GM23338 (cell line): ENCODE results near the gene CDH4. TPM values are rescaled to one million over a fixed set of nuclear protein-coding genes. Genes with fewer than 3 reads are reported as not detected.

Experiments
- ATAC-seq: fragments of 200-7000 bp; cut with Tn5 transposase; 3 replicates; pipeline ENCODE4 v1.9.1; 2020
- DNase-seq: peaks from one replicate; pipeline ENCODE4 v3.0.0-alpha.2; 2015; ENCODE audit warnings: low spot score
- H2AFZ ChIP-seq: fragments of 200-600 bp; sonication (generic); 2 replicates; pipeline ENCODE4 v1.8.0; 2016; ENCODE audit warnings: antibody characterized with exemption, mild to moderate bottlenecking, moderate library complexity
- H3F3A ChIP-seq: fragments of 200-600 bp; sonication (generic); replicated peaks from 2 replicates; pipeline ENCODE4 v1.8.0; 2017; ENCODE audit warnings: antibody characterized with exemption, mixed run types, low read depth
- H3K27ac ChIP-seq: fragments of 200-600 bp; sonication (generic); 2 replicates; pipeline ENCODE4 v1.6.1; 2016; ENCODE audit warnings: low read depth
- H3K27me3 ChIP-seq: fragments of 200-600 bp; sonication (generic); 2 replicates; pipeline ENCODE4 v1.8.0; 2016; ENCODE audit warnings: mild to moderate bottlenecking, mixed run types, moderate library complexity; ENCODE audit not compliant: insufficient read depth
- H3K36me3 ChIP-seq: fragments of 200-600 bp; sonication (generic); 2 replicates; pipeline ENCODE4 v1.8.0; 2016; ENCODE audit warnings: mild to moderate bottlenecking; ENCODE audit not compliant: insufficient read depth
- H3K4me1 ChIP-seq: fragments of 200-600 bp; sonication (generic); 2 replicates; pipeline ENCODE4 v1.8.0; 2016; ENCODE audit warnings: mild to moderate bottlenecking, moderate library complexity; ENCODE audit not compliant: insufficient read depth
- H3K4me2 ChIP-seq: fragments of 200-600 bp; sonication (generic); 2 replicates; pipeline ENCODE4 v1.7.1; 2017; ENCODE audit warnings: mixed run types
- H3K4me3 ChIP-seq: fragments of 200-600 bp; sonication (generic); 2 replicates; pipeline ENCODE4 v1.6.1; 2016; ENCODE audit warnings: mixed run types
- H3K79me2 ChIP-seq: fragments of 200-600 bp; sonication (generic); replicated peaks from 2 replicates; pipeline ENCODE4 v1.8.0; 2017; ENCODE audit warnings: mild to moderate bottlenecking; ENCODE audit not compliant: insufficient read depth
- H3K9me2 ChIP-seq: fragments of 200-600 bp; sonication (generic); 2 replicates; pipeline ENCODE4 v1.8.0; 2017; ENCODE audit not compliant: insufficient read depth
- H4K20me1 ChIP-seq: fragments of 200-600 bp; sonication (generic); replicated peaks from 2 replicates; pipeline ENCODE4 v1.8.0; 2017; ENCODE audit warnings: mild to moderate bottlenecking; ENCODE audit not compliant: insufficient read depth
- H3K27ac Mint-ChIP-seq: 2 replicates; pipeline ENCODE4 v1.8.0; 2020; ENCODE audit warnings: inconsistent platforms, mild to moderate bottlenecking, moderate library complexity, mixed read lengths
- H3K27me3 Mint-ChIP-seq: 3 replicates; pipeline ENCODE4 v1.8.0; 2022; ENCODE audit warnings: low read depth, mild to moderate bottlenecking, moderate library complexity, mixed read lengths, inconsistent platforms; ENCODE audit not compliant: insufficient read depth, poor library complexity
- H3K36me3 Mint-ChIP-seq: 3 replicates; pipeline ENCODE4 v1.8.0; 2021; ENCODE audit warnings: low read depth, mild to moderate bottlenecking, inconsistent platforms, moderate library complexity, mixed read lengths
- H3K4me1 Mint-ChIP-seq: 3 replicates; pipeline ENCODE4 v1.8.0; 2020; ENCODE audit warnings: mild to moderate bottlenecking, inconsistent platforms, mixed read lengths
- H3K4me3 Mint-ChIP-seq: 3 replicates; pipeline ENCODE4 v1.8.0; 2021; ENCODE audit warnings: moderate library complexity, mild to moderate bottlenecking, inconsistent platforms, mixed read lengths
- H3K9me3 Mint-ChIP-seq: 3 replicates; pipeline ENCODE4 v1.8.0; 2020; ENCODE audit warnings: moderate library complexity, mild to moderate bottlenecking, inconsistent platforms, mixed read lengths
- CREB1 ChIP-seq: fragments of 250-450 bp; sonication (Bioruptor Pico); IDR thresholded peaks from 2 replicates; pipeline ENCODE4 v1.5.0; 2020; ENCODE audit warnings: low read depth, mild to moderate bottlenecking, moderate library complexity
- EZH2 ChIP-seq: fragments of 200-600 bp; sonication (generic); IDR thresholded peaks from one replicate; pipeline ENCODE4 v1.8.0; 2017; ENCODE audit warnings: antibody characterized with exemption, mild to moderate bottlenecking, low read depth; ENCODE audit not compliant: unreplicated experiment
- EZH2phosphoT487 ChIP-seq: fragments of 200-600 bp; sonication (generic); IDR thresholded peaks from one replicate; pipeline ENCODE4 v1.8.1; 2018; ENCODE audit warnings: antibody characterized with exemption; ENCODE audit not compliant: unreplicated experiment
- JUNB ChIP-seq: IDR thresholded peaks from one replicate; pipeline ENCODE4 v1.6.1; 2016; ENCODE audit warnings: antibody characterized with exemption; ENCODE audit not compliant: unreplicated experiment
- POLR2AphosphoS5 ChIP-seq: IDR thresholded peaks from 2 replicates; pipeline ENCODE4 v1.6.1; 2016; ENCODE audit warnings: antibody characterized with exemption, low read depth
- STAT1 ChIP-seq: IDR thresholded peaks from one replicate; pipeline ENCODE4 v1.6.1; 2016; ENCODE audit warnings: antibody characterized with exemption; ENCODE audit not compliant: unreplicated experiment
- polyA plus RNA-seq: library from polyadenylated mRNA; unstranded; fragments of >200 nt; fragmentation: Nextera tagmentation; extraction: Ambion mirVana; gene quantifications from 2 replicates; pipeline ENCODE4 v1.2.1, GENCODE V29; 2016
- total RNA-seq: library from RNA; depleted of rRNA; stranded (reverse); fragments of >200 nt; shearing (Covaris generic); gene quantifications from 2 replicates; pipeline ENCODE4 v1.2.3, GENCODE V29; 2014
- TF ChIP-seq, protein P1 (sequence below): IDR thresholded peaks from one replicate; pipeline ENCODE4 v1.6.1; 2018; ENCODE audit warnings: antibody characterized with exemption; ENCODE audit not compliant: unreplicated experiment
- TF ChIP-seq, protein P2 (sequence below): fragments of 250-450 bp; sonication (Bioruptor Pico); IDR thresholded peaks from 2 replicates; pipeline ENCODE4 v1.5.0; 2020; ENCODE audit warnings: mild to moderate bottlenecking, moderate library complexity
- TF ChIP-seq, protein P3 (sequence below), 2 experiments: fragments of 200-600 bp in 1 of 2; sonication (generic) in 1 of 2; conservative IDR thresholded peaks; 2 replicates each; pipeline versions ENCODE4 v1.5.1 to v1.6.1; 2016 to 2017; ENCODE audit warnings: antibody characterized with exemption in 2 of 2, low read depth in 2 of 2, mild to moderate bottlenecking in 2 of 2, moderate library complexity in 1 of 2

CDH4 gene
- total and polyA plus RNA-seq, 2 experiments from 2014 or later: 1.2 to 4.2 TPM

GRCh38 chr20:61737346-61737745, 485.3 kb downstream of the CDH4 start:
- H2AFZ ChIP-seq: no peak overlapping the region
- no peak for TF ChIP-seq POLR2AphosphoS5
- TF ChIP-seq JUNB: no peak
- no peak for TF ChIP-seq STAT1
- TF ChIP-seq, protein P1, sequence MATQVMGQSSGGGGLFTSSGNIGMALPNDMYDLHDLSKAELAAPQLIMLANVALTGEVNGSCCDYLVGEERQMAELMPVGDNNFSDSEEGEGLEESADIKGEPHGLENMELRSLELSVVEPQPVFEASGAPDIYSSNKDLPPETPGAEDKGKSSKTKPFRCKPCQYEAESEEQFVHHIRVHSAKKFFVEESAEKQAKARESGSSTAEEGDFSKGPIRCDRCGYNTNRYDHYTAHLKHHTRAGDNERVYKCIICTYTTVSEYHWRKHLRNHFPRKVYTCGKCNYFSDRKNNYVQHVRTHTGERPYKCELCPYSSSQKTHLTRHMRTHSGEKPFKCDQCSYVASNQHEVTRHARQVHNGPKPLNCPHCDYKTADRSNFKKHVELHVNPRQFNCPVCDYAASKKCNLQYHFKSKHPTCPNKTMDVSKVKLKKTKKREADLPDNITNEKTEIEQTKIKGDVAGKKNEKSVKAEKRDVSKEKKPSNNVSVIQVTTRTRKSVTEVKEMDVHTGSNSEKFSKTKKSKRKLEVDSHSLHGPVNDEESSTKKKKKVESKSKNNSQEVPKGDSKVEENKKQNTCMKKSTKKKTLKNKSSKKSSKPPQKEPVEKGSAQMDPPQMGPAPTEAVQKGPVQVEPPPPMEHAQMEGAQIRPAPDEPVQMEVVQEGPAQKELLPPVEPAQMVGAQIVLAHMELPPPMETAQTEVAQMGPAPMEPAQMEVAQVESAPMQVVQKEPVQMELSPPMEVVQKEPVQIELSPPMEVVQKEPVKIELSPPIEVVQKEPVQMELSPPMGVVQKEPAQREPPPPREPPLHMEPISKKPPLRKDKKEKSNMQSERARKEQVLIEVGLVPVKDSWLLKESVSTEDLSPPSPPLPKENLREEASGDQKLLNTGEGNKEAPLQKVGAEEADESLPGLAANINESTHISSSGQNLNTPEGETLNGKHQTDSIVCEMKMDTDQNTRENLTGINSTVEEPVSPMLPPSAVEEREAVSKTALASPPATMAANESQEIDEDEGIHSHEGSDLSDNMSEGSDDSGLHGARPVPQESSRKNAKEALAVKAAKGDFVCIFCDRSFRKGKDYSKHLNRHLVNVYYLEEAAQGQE: no peak
- TF ChIP-seq CREB1: no peak
- TF ChIP-seq EZH2phosphoT487: no peak
- H3K4me1 Mint-ChIP-seq: no peaks in the 10 kb centered on the region; the same call in 2 of the 3 replicates
- H3K4me3 ChIP-seq: no peak overlapping the region
- no peaks in the 10 kb centered on the region for H3K9me2 ChIP-seq
- no peaks in the 10 kb centered on the region for H3K36me3 ChIP-seq
- H3F3A ChIP-seq: no peaks in the 10 kb centered on the region
- H3K36me3 Mint-ChIP-seq: no peaks in the 10 kb centered on the region
- H3K4me1 ChIP-seq: no peaks in the 10 kb centered on the region
- H3K27ac Mint-ChIP-seq: no peak overlapping the region
- ATAC-seq: no peak
- no peak overlapping the region for H3K4me2 ChIP-seq
- no peak for DNase-seq
- no peaks in the 10 kb centered on the region for H3K9me3 Mint-ChIP-seq
- H3K79me2 ChIP-seq: no peaks in the 10 kb centered on the region
- peaks cover 15% of the 10 kb centered on the region for H3K27me3 Mint-ChIP-seq
- H3K27ac ChIP-seq: no peak overlapping the region
- H3K27me3 ChIP-seq: no peaks in the 10 kb centered on the region
- no peak overlapping the region for H3K4me3 Mint-ChIP-seq
- 0 out of 2 replicates have a peak, but pooled peaks cover 2% of the 10 kb centered on the region for H4K20me1 ChIP-seq

- H3K4me3 ChIP-seq: no peak overlapping the region
- TF ChIP-seq, protein P2, sequence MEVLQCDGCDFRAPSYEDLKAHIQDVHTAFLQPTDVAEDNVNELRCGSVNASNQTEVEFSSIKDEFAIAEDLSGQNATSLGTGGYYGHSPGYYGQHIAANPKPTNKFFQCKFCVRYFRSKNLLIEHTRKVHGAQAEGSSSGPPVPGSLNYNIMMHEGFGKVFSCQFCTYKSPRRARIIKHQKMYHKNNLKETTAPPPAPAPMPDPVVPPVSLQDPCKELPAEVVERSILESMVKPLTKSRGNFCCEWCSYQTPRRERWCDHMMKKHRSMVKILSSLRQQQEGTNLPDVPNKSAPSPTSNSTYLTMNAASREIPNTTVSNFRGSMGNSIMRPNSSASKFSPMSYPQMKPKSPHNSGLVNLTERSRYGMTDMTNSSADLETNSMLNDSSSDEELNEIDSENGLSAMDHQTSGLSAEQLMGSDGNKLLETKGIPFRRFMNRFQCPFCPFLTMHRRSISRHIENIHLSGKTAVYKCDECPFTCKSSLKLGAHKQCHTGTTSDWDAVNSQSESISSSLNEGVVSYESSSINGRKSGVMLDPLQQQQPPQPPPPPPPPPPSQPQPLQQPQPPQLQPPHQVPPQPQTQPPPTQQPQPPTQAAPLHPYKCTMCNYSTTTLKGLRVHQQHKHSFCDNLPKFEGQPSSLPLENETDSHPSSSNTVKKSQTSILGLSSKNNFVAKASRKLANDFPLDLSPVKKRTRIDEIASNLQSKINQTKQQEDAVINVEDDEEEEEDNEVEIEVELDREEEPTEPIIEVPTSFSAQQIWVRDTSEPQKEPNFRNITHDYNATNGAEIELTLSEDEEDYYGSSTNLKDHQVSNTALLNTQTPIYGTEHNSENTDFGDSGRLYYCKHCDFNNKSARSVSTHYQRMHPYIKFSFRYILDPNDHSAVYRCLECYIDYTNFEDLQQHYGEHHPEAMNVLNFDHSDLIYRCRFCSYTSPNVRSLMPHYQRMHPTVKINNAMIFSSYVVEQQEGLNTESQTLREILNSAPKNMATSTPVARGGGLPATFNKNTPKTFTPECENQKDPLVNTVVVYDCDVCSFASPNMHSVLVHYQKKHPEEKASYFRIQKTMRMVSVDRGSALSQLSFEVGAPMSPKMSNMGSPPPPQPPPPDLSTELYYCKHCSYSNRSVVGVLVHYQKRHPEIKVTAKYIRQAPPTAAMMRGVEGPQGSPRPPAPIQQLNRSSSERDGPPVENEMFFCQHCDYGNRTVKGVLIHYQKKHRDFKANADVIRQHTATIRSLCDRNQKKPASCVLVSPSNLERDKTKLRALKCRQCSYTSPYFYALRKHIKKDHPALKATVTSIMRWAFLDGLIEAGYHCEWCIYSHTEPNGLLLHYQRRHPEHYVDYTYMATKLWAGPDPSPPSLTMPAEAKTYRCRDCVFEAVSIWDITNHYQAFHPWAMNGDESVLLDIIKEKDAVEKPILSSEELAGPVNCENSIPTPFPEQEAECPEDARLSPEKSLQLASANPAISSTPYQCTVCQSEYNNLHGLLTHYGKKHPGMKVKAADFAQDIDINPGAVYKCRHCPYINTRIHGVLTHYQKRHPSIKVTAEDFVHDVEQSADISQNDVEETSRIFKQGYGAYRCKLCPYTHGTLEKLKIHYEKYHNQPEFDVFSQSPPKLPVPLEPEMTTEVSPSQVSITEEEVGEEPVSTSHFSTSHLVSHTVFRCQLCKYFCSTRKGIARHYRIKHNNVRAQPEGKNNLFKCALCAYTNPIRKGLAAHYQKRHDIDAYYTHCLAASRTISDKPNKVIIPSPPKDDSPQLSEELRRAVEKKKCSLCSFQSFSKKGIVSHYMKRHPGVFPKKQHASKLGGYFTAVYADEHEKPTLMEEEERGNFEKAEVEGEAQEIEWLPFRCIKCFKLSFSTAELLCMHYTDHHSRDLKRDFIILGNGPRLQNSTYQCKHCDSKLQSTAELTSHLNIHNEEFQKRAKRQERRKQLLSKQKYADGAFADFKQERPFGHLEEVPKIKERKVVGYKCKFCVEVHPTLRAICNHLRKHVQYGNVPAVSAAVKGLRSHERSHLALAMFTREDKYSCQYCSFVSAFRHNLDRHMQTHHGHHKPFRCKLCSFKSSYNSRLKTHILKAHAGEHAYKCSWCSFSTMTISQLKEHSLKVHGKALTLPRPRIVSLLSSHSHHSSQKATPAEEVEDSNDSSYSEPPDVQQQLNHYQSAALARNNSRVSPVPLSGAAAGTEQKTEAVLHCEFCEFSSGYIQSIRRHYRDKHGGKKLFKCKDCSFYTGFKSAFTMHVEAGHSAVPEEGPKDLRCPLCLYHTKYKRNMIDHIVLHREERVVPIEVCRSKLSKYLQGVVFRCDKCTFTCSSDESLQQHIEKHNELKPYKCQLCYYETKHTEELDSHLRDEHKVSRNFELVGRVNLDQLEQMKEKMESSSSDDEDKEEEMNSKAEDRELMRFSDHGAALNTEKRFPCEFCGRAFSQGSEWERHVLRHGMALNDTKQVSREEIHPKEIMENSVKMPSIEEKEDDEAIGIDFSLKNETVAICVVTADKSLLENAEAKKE: no peak
- TF ChIP-seq EZH2phosphoT487: no peak
- no peak for TF ChIP-seq EZH2
- no peak for TF ChIP-seq POLR2AphosphoS5
- TF ChIP-seq, protein P3, sequence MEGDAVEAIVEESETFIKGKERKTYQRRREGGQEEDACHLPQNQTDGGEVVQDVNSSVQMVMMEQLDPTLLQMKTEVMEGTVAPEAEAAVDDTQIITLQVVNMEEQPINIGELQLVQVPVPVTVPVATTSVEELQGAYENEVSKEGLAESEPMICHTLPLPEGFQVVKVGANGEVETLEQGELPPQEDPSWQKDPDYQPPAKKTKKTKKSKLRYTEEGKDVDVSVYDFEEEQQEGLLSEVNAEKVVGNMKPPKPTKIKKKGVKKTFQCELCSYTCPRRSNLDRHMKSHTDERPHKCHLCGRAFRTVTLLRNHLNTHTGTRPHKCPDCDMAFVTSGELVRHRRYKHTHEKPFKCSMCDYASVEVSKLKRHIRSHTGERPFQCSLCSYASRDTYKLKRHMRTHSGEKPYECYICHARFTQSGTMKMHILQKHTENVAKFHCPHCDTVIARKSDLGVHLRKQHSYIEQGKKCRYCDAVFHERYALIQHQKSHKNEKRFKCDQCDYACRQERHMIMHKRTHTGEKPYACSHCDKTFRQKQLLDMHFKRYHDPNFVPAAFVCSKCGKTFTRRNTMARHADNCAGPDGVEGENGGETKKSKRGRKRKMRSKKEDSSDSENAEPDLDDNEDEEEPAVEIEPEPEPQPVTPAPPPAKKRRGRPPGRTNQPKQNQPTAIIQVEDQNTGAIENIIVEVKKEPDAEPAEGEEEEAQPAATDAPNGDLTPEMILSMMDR (conservative IDR thresholded peaks at IDR 0.05; ENCODE audit: low read depth in 2 of 2): no peak
Observed at GRCh38 chr20:61737812-61738443, 485.9 kb downstream of the CDH4 start.

More at GRCh38 chr20:61737812-61738443, 485.9 kb downstream of the CDH4 start:
- no peaks in the 10 kb centered on the region for H3K27me3 ChIP-seq
- Mint-ChIP-seq H3K27me3 (peaks cover 12% of the 10 kb centered on the region), H3K36me3 (no peaks in the 10 kb centered on the region), H3K9me3 (no peaks in the 10 kb centered on the region), H3K27ac (no peak overlapping the region), H3K4me3 (no peak overlapping the region), H3K4me1 (no peaks in the 10 kb centered on the region; the same call in 2 of the 3 replicates)
- no peak for DNase-seq
- H3K27ac ChIP-seq: no peak overlapping the region
- no peaks in the 10 kb centered on the region for H3K36me3 ChIP-seq
- no peak overlapping the region for H2AFZ ChIP-seq
- H3F3A ChIP-seq: no peaks in the 10 kb centered on the region
- H3K9me2 ChIP-seq: no peaks in the 10 kb centered on the region
- ATAC-seq: no peak
- H3K4me1 ChIP-seq: no peaks in the 10 kb centered on the region
- 0 out of 2 replicates have a peak, but pooled peaks cover 2% of the 10 kb centered on the region for H4K20me1 ChIP-seq
- no peak overlapping the region for H3K4me2 ChIP-seq
- H3K79me2 ChIP-seq: no peaks in the 10 kb centered on the region
